Loucy (cell line): Measurements from ENCODE around the gene CYB5B.

Experiments
- H2AFZ ChIP-seq: fragments of 200-600 bp; sonication (generic); 2 replicates; pipeline ENCODE4 v1.6.0; 2016; ENCODE audit warnings: antibody characterized with exemption, mild to moderate bottlenecking, low read length, moderate library complexity
- H3F3A ChIP-seq: fragments of 200-600 bp; 2 replicates; pipeline ENCODE4 v1.6.0; 2016; ENCODE audit warnings: antibody characterized with exemption, low read depth, mild to moderate bottlenecking
- H3K27me3 ChIP-seq: fragments of 200-600 bp; sonication (generic); 2 replicates; pipeline ENCODE4 v1.6.1; 2014; ENCODE audit warnings: low read length, mild to moderate bottlenecking; ENCODE audit not compliant: insufficient read depth, poor library complexity, severe bottlenecking
- H3K36me3 ChIP-seq: fragments of 200-600 bp; sonication (generic); 2 replicates; pipeline ENCODE4 v1.6.1; 2016; ENCODE audit warnings: low read length; ENCODE audit not compliant: insufficient read depth
- H3K4me1 ChIP-seq: fragments of 200-600 bp; sonication (generic); 2 replicates; pipeline ENCODE4 v1.5.1; 2014; ENCODE audit warnings: low read length, mild to moderate bottlenecking; ENCODE audit not compliant: insufficient read depth, poor library complexity, severe bottlenecking
- H3K4me2 ChIP-seq: fragments of 200-600 bp; sonication (generic); 2 replicates; pipeline ENCODE4 v1.6.0; 2014; ENCODE audit warnings: antibody characterized with exemption, low read length, low read depth, mild to moderate bottlenecking; ENCODE audit not compliant: poor library complexity, severe bottlenecking
- H3K4me3 ChIP-seq: fragments of 200-600 bp; sonication (generic); 2 replicates; pipeline ENCODE4 v1.5.1; 2014; ENCODE audit warnings: low read length, mild to moderate bottlenecking, mixed read lengths; ENCODE audit not compliant: poor library complexity, severe bottlenecking
- H3K79me2 ChIP-seq: fragments of 200-600 bp; sonication (generic); 2 replicates; pipeline ENCODE4 v1.6.1; 2014; ENCODE audit warnings: low read length; ENCODE audit not compliant: insufficient read depth
- H3K9ac ChIP-seq: fragments of 200-600 bp; sonication (generic); 2 replicates; pipeline ENCODE4 v1.6.0; 2014; ENCODE audit warnings: mild to moderate bottlenecking, low read depth, low read length, moderate library complexity; ENCODE audit not compliant: poor library complexity, severe bottlenecking
- H3K9me2 ChIP-seq: fragments of 200-600 bp; sonication (generic); replicated peaks from 2 replicates; pipeline ENCODE4 v1.6.1; 2016; ENCODE audit warnings: low read depth, low read length, mixed read lengths
- H3K9me3 ChIP-seq: fragments of 200-600 bp; sonication (generic); 2 replicates; pipeline ENCODE4 v1.6.1; 2014; ENCODE audit warnings: mild to moderate bottlenecking, antibody characterized with exemption, low read length, low read depth; ENCODE audit not compliant: insufficient read depth
- H4K20me1 ChIP-seq: fragments of 200-600 bp; sonication (generic); 2 replicates; pipeline ENCODE4 v1.6.0; 2014; ENCODE audit warnings: antibody characterized with exemption, low read length, mild to moderate bottlenecking; ENCODE audit not compliant: insufficient read depth, poor library complexity, severe bottlenecking
- EZH2phosphoT487 ChIP-seq: fragments of 200-600 bp; IDR thresholded peaks from 2 replicates; pipeline ENCODE4 v1.6.1; 2018; ENCODE audit warnings: antibody characterized with exemption, mild to moderate bottlenecking, moderate library complexity, borderline replicate concordance
- TF ChIP-seq, protein P1 (sequence below): fragments of 200-600 bp; sonication (generic); conservative IDR thresholded peaks from 2 replicates; pipeline ENCODE4 v1.5.1; 2014; ENCODE audit warnings: mild to moderate bottlenecking, antibody characterized with exemption, low read length

CYB5B gene

DNA sequence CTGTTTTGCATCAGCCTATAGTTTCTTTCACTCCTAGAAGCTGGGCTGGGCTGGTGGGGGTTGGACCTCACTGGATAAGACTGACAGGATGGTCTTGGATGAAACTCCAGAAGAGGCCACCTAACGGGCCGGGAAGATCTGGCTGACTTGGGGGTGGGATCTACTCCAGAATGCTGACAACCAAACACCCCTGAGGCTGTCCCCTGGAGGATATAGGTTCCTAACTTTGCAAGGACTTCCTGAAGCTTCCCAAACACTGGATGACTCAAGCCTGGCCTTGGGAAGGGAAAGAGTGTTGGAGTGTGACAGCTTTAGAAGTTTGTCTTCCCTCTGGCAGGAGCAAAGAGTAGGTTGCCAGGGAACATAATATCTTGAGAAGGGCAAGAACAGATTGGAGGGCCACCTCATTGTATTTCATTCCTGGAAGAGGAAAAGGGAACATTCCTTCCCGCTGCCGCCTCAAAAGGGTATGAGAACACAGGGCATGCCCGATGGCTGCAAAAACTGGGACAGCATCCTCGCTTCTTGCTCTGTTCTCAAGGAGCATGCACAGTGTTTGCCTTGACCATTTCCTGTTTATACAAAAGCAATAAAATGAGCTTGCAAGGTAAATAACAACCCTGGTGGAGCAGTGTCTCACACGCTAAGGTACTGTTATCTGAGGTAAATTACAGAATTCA is 6.8 kb upstream of the CYB5B start:
- H3K79me2 ChIP-seq = no peaks in the 10 kb centered on the region

DNA sequence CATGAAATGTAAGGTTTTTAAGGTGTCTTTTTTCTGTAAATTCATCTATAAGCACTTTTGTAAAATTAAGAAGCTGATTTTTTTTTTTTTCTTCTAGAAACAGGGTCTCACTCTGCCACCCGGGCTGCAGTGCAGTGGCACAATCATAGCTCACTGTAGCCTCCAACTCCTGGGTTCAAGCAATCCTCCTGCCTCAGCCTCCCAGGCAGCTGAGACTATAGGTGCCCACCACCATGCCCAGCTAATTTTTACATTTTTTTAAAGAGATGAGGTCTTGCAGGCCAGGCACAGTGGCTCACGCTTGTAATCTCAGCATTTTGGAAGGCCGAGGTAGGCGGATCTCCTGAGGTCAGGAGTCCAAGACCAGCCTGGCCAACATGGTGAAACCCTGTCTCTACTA is 4.5 kb upstream of the CYB5B start:
- Histone ChIP-seq H3K9me3 (no peaks in the 10 kb centered on the region), H3K9me2 (no peaks in the 10 kb centered on the region), H4K20me1 (peaks cover 2% of the 10 kb centered on the region), H3K79me2 (peaks cover 5% of the 10 kb centered on the region), H3F3A (no peaks in the 10 kb centered on the region), H3K4me3 (no peak overlapping the region), H3K36me3 (no peaks in the 10 kb centered on the region), H3K4me2 (no peak overlapping the region), H3K4me1 (peaks cover 15% of the 10 kb centered on the region), H3K27me3 (no peaks in the 10 kb centered on the region), H2AFZ (no peak overlapping the region), H3K9ac (no peak overlapping the region)
- TF ChIP-seq EZH2phosphoT487 = no peak
- TF ChIP-seq, protein P1, sequence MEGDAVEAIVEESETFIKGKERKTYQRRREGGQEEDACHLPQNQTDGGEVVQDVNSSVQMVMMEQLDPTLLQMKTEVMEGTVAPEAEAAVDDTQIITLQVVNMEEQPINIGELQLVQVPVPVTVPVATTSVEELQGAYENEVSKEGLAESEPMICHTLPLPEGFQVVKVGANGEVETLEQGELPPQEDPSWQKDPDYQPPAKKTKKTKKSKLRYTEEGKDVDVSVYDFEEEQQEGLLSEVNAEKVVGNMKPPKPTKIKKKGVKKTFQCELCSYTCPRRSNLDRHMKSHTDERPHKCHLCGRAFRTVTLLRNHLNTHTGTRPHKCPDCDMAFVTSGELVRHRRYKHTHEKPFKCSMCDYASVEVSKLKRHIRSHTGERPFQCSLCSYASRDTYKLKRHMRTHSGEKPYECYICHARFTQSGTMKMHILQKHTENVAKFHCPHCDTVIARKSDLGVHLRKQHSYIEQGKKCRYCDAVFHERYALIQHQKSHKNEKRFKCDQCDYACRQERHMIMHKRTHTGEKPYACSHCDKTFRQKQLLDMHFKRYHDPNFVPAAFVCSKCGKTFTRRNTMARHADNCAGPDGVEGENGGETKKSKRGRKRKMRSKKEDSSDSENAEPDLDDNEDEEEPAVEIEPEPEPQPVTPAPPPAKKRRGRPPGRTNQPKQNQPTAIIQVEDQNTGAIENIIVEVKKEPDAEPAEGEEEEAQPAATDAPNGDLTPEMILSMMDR = no peak

More for the DNA sequence above, 6.8 kb upstream of the CYB5B start:
- no peaks in the 10 kb centered on the region for H3K9me3 ChIP-seq
- no peaks in the 10 kb centered on the region for H3K36me3 ChIP-seq
- no peaks in the 10 kb centered on the region for H3K9me2 ChIP-seq
- no peaks in the 10 kb centered on the region for H4K20me1 ChIP-seq
- H3K9ac ChIP-seq = no peak overlapping the region
- no peaks in the 10 kb centered on the region for H3F3A ChIP-seq
- TF ChIP-seq EZH2phosphoT487 = no peak
- no peaks in the 10 kb centered on the region for H3K4me1 ChIP-seq
- H3K4me2 ChIP-seq = no peak overlapping the region
- peak overlapping the region; percentile 40; the same call in 1 of the 2 replicates for H2AFZ ChIP-seq
- no peaks in the 10 kb centered on the region for H3K27me3 ChIP-seq
- no peak overlapping the region for H3K4me3 ChIP-seq

DNA sequence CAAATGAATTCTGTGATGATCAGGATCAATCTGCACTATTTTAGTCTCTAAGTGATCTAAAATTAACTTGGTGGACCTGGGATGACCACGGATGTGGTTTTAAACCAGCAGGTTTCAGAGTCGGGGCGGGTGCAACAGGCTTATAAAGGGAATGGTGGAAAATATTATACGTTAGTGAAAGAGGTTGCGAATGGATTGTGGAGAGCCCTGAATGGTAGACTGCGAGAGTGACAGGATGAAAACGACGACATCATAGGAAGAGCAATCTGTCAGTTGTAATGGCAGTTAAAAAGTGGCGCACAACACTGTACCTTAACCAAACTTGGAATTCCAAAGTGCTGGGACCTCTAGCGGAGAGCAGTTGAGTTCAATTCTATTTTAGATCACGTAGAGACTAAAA is 1.2 kb upstream of the CYB5B start:
- no peaks in the 10 kb centered on the region for H3K9me3 ChIP-seq
- peak overlapping the region; percentile 78 for H3K4me2 ChIP-seq
- no peak overlapping the region for H3K9ac ChIP-seq
- TF ChIP-seq EZH2phosphoT487 = no peak
- TF ChIP-seq, protein P1 = no peak
- H3K4me3 ChIP-seq = peak overlapping the region; percentile 92
- peaks cover 36% of the 10 kb centered on the region for H3K79me2 ChIP-seq
- H3F3A ChIP-seq = no peaks in the 10 kb centered on the region
- H4K20me1 ChIP-seq = peaks cover 13% of the 10 kb centered on the region
- no peak overlapping the region for H2AFZ ChIP-seq
- no peaks in the 10 kb centered on the region for H3K9me2 ChIP-seq
- H3K27me3 ChIP-seq = no peaks in the 10 kb centered on the region
- H3K4me1 ChIP-seq = peaks cover 27% of the 10 kb centered on the region
- H3K36me3 ChIP-seq = 0 out of 2 replicates have a peak, but pooled peaks cover 4% of the 10 kb centered on the region
